SU-DHL-6 (cell line): ENCODE measurements around the gene DKKL1.

Source experiments
- H2AFZ ChIP-seq: fragments of 200-600 bp; sonication (generic); 2 replicates; pipeline ENCODE4 v1.6.1; 2014; ENCODE audit warnings: low read depth, mild to moderate bottlenecking, moderate library complexity, mixed read lengths, antibody characterized with exemption, low read length; ENCODE audit not compliant: severe bottlenecking
- H3F3A ChIP-seq: fragments of 200-600 bp; shearing (Covaris generic); 2 replicates; pipeline ENCODE4 v1.6.0; 2016; ENCODE audit warnings: antibody characterized with exemption, mild to moderate bottlenecking; ENCODE audit not compliant: insufficient read depth
- H3K27ac ChIP-seq: fragments of 200-600 bp; sonication (generic); 2 replicates; pipeline ENCODE4 v1.5.1; 2016; ENCODE audit warnings: low read depth, mild to moderate bottlenecking, low read length, moderate library complexity, mixed read lengths
- H3K27me3 ChIP-seq: fragments of 200-600 bp; sonication (generic), shearing (Covaris generic); 2 replicates; pipeline ENCODE4 v1.6.0; 2014; ENCODE audit warnings: mild to moderate bottlenecking, low read length
- H3K36me3 ChIP-seq: fragments of 200-600 bp; sonication (generic); 2 replicates; pipeline ENCODE4 v1.6.1; 2014; ENCODE audit warnings: mild to moderate bottlenecking, low read length, mixed read lengths
- H3K4me2 ChIP-seq: fragments of 300-600, 200-600 bp; shearing (Covaris generic), sonication (generic); 2 replicates; pipeline ENCODE4 v1.6.0; 2014; ENCODE audit warnings: low read length, low read depth, mild to moderate bottlenecking; ENCODE audit not compliant: poor library complexity, severe bottlenecking
- H3K4me3 ChIP-seq: fragments of 200-600 bp; sonication (generic); 2 replicates; pipeline ENCODE4 v1.5.1; 2014; ENCODE audit warnings: antibody characterized with exemption, low read length, mild to moderate bottlenecking, mixed read lengths; ENCODE audit not compliant: insufficient read depth, poor library complexity, severe bottlenecking
- H3K79me2 ChIP-seq: fragments of 200-600 bp; sonication (generic); 2 replicates; pipeline ENCODE4 v1.6.1; 2014; ENCODE audit warnings: mild to moderate bottlenecking, low read length, moderate library complexity; ENCODE audit not compliant: insufficient read depth
- H3K9ac ChIP-seq: fragments of 200-600 bp; sonication (generic); 2 replicates; pipeline ENCODE4 v1.7.0; 2014; ENCODE audit warnings: mild to moderate bottlenecking, low read length
- H3K9me2 ChIP-seq: fragments of 200-600 bp; sonication (generic); replicated peaks from 2 replicates; pipeline ENCODE4 v1.6.1; 2014; ENCODE audit warnings: low read length; ENCODE audit not compliant: insufficient read depth
- H3K9me3 ChIP-seq: fragments of 200-600 bp; sonication (generic); 2 replicates; pipeline ENCODE4 v1.6.1; 2014; ENCODE audit warnings: low read length, mixed read lengths; ENCODE audit not compliant: insufficient read depth
- H4K20me1 ChIP-seq: fragments of 200-600 bp; sonication (generic); 2 replicates; pipeline ENCODE4 v1.6.1; 2014; ENCODE audit warnings: low read depth, mild to moderate bottlenecking, antibody characterized with exemption, low read length, moderate library complexity, mixed read lengths
- EZH2phosphoT487 ChIP-seq: fragments of 200-600 bp; sonication (generic), shearing (Covaris generic); conservative IDR thresholded peaks from 2 replicates; pipeline ENCODE4 v1.6.1; 2018; ENCODE audit warnings: mild to moderate bottlenecking, antibody characterized with exemption, low read length, moderate library complexity, mixed read lengths
- TF ChIP-seq, protein P1 (sequence below): fragments of 200-600 bp; sonication (generic); IDR thresholded peaks from one replicate; pipeline ENCODE4 v1.5.1; 2017; ENCODE audit warnings: antibody characterized with exemption, mild to moderate bottlenecking, low read length, moderate library complexity; ENCODE audit not compliant: insufficient read depth, poor library complexity, severe bottlenecking

Gene DKKL1

DNA sequence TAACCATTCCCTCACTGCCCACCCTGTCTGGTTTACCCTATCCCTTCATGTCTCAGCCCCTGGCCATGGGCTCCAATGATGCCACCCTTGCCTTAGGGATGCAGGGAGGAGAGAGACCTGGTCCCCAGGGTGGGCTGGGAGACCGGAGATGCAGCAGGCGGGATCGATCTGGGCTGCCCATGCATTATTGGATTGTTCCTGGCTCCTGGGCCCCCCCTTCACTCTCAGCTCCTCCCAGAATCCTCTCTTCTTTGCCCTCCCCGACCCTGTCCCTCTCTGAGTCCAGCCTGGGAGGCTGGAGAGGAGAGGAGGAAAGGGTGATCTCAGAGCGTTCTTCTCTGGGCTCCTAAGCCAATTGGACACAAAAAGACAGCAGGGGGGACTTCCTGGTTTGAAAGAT lies 30.2 kb downstream of the DKKL1 start:
- no peaks in the 10 kb centered on the region for H3K36me3 ChIP-seq
- H3K9me2 ChIP-seq = no peaks in the 10 kb centered on the region
- no peak overlapping the region for H3K4me2 ChIP-seq
- no peaks in the 10 kb centered on the region for H4K20me1 ChIP-seq
- no peak overlapping the region for H2AFZ ChIP-seq
- H3K79me2 ChIP-seq = no peaks in the 10 kb centered on the region
- no peak overlapping the region for H3K27ac ChIP-seq
- H3K9ac ChIP-seq = no peak overlapping the region
- no peaks in the 10 kb centered on the region for H3K27me3 ChIP-seq
- no peaks in the 10 kb centered on the region for H3K9me3 ChIP-seq
- H3K4me3 ChIP-seq = no peak overlapping the region
- H3F3A ChIP-seq = peaks cover 4% of the 10 kb centered on the region; the same call in 1 of the 2 replicates
- no peak for TF ChIP-seq EZH2phosphoT487
- TF ChIP-seq, protein P1, sequence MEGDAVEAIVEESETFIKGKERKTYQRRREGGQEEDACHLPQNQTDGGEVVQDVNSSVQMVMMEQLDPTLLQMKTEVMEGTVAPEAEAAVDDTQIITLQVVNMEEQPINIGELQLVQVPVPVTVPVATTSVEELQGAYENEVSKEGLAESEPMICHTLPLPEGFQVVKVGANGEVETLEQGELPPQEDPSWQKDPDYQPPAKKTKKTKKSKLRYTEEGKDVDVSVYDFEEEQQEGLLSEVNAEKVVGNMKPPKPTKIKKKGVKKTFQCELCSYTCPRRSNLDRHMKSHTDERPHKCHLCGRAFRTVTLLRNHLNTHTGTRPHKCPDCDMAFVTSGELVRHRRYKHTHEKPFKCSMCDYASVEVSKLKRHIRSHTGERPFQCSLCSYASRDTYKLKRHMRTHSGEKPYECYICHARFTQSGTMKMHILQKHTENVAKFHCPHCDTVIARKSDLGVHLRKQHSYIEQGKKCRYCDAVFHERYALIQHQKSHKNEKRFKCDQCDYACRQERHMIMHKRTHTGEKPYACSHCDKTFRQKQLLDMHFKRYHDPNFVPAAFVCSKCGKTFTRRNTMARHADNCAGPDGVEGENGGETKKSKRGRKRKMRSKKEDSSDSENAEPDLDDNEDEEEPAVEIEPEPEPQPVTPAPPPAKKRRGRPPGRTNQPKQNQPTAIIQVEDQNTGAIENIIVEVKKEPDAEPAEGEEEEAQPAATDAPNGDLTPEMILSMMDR = no peak

DNA sequence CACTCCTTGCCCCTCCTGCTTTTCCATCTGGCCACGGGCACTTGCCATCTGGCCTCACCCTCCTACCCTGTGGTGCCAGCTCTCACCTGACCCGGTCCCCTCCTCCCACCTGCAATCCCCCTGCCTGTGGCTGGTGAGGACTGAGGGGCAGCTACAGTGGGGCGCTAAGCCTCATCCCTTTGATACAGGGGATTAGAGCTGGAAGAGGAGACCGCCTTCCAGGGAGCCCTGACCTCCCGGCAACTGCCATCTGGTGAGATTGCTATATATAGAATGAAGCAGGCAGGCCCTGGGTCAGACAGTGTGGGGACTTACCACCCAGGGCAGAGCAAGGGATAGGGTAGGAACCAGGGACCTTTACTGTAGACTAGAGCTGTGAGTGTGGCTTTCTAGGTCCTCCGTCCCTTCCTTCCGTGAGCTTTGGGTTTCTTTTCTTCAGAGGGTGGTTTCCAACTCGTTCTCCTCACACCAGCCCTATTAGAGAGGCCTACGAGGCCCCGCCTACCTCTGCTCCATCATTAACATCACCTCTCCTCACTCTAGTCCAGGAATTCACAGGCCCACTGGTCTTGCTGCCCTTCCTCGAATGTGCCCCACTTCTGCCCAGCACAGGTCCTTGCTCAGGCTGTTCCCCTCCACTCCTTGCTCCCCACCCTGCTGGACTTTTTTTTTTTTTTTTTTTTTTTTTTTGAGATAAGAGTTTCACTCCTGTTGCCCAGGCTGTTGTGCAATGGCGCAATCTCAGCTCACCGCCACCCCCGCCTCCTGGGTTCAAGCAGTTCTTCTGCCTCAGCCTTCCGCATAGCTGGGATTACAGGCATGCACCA lies 32.1 kb downstream of the DKKL1 start:
- no peaks in the 10 kb centered on the region for H3K79me2 ChIP-seq
- H3K9ac ChIP-seq = no peak overlapping the region
- no peak overlapping the region for H3K4me3 ChIP-seq
- H3K4me2 ChIP-seq = no peak overlapping the region
- no peak overlapping the region for H2AFZ ChIP-seq
- H3F3A ChIP-seq = peaks cover 4% of the 10 kb centered on the region; the same call in 1 of the 2 replicates
- no peak overlapping the region for H3K27ac ChIP-seq
- no peaks in the 10 kb centered on the region for H3K36me3 ChIP-seq
- no peaks in the 10 kb centered on the region for H3K9me2 ChIP-seq
- no peak for TF ChIP-seq EZH2phosphoT487
- TF ChIP-seq, protein P1 = no peak
- no peaks in the 10 kb centered on the region for H4K20me1 ChIP-seq
- H3K9me3 ChIP-seq = no peaks in the 10 kb centered on the region
- H3K27me3 ChIP-seq = no peaks in the 10 kb centered on the region

DNA sequence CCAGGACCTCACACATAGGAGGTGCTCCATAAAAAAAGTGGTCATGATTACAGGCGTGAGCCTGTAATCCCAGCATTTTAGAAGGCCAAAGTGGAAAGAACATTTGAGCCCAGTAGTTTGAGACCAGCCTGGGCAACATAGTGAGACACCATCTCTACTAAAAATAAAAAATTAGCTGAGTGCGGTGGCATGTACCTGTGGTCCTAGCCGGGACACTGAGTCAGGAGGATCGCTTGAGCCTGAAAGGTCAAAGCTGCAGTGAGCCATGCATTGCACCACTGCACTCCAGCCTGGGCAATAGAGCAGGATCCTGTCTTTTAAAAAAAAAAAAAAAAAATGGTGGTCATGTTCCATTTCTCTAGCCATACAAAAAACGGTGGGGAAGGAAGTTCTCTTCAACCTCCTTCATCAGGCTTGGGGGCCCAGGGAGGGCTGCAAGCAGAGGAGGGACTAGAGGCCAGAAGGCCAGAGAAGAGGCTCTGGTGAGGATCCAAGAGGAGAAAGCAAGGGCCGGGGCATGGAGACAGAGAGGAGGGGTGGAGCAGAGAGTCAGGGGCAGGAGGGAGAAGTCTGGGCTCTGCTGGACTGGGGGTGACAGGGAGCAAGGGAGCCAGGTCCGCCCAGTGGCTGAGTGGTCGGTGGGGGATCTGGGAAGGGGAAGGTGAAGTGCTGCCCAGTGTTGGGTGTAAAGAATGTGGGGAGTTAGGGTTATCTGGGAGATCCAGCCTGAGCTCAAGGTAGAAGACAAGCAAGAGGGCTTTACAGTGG lies 33.2 kb downstream of the DKKL1 start:
- H4K20me1 ChIP-seq = no peaks in the 10 kb centered on the region
- H3F3A ChIP-seq = no peaks in the 10 kb centered on the region
- H3K4me3 ChIP-seq = no peak overlapping the region
- H3K9ac ChIP-seq = no peak overlapping the region
- no peaks in the 10 kb centered on the region for H3K79me2 ChIP-seq
- H3K9me3 ChIP-seq = no peaks in the 10 kb centered on the region
- H3K27me3 ChIP-seq = no peaks in the 10 kb centered on the region
- H3K36me3 ChIP-seq = no peaks in the 10 kb centered on the region
- H2AFZ ChIP-seq = no peak overlapping the region
- no peaks in the 10 kb centered on the region for H3K9me2 ChIP-seq
- H3K4me2 ChIP-seq = no peak overlapping the region
- no peak overlapping the region for H3K27ac ChIP-seq
- TF ChIP-seq, protein P1 = no peak
- no peak for TF ChIP-seq EZH2phosphoT487
